GM06990 (cell line): ENCODE results near the gene SDK1.

Experiments
- DNase-seq: peaks from one replicate; pipeline ENCODE4 v3.0.0-alpha.2; 2011; ENCODE audit not compliant: insufficient read length; ENCODE audit errors: extremely low read depth
- H3K27me3 ChIP-seq: replicated peaks from 2 replicates; pipeline ENCODE4 v1.6.0; 2011; ENCODE audit warnings: low read length; ENCODE audit not compliant: control insufficient read depth, insufficient read depth
- H3K36me3 ChIP-seq: 2 replicates; pipeline ENCODE4 v1.5.1; 2011; ENCODE audit warnings: low read length; ENCODE audit not compliant: control insufficient read depth, insufficient read depth
- H3K4me3 ChIP-seq: replicated peaks from 2 replicates; pipeline ENCODE4 v1.5.1; 2011; ENCODE audit warnings: low read depth, mild to moderate bottlenecking, control low read depth, low read length
- TF ChIP-seq, protein P1 (sequence below): IDR thresholded peaks from 2 replicates; pipeline ENCODE4 v1.5.1; 2011; ENCODE audit warnings: low read length, control low read depth, mild to moderate bottlenecking, inconsistent platforms; ENCODE audit not compliant: insufficient read depth, poor library complexity, severe bottlenecking

Gene SDK1

DNA sequence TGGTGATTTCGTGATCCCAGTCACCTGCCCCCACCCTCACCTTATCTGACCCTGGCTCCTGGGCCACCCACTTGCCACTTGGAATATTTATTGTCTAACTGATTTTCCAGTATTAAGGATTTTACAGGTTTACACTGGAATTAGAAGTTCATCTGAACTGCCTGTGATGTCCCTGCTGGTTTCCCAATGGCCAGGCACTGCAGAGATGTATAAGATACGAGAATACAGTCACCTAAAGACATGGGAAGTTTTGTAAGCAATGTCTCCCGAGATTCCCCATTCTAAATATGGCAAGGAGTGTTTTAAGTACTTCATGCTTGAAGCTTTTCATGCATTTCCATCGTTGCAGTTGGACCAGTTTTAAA lies 592.7 kb downstream of the SDK1 start:
- H3K27me3 ChIP-seq, result no peaks in the 10 kb centered on the region
- TF ChIP-seq, protein P1, sequence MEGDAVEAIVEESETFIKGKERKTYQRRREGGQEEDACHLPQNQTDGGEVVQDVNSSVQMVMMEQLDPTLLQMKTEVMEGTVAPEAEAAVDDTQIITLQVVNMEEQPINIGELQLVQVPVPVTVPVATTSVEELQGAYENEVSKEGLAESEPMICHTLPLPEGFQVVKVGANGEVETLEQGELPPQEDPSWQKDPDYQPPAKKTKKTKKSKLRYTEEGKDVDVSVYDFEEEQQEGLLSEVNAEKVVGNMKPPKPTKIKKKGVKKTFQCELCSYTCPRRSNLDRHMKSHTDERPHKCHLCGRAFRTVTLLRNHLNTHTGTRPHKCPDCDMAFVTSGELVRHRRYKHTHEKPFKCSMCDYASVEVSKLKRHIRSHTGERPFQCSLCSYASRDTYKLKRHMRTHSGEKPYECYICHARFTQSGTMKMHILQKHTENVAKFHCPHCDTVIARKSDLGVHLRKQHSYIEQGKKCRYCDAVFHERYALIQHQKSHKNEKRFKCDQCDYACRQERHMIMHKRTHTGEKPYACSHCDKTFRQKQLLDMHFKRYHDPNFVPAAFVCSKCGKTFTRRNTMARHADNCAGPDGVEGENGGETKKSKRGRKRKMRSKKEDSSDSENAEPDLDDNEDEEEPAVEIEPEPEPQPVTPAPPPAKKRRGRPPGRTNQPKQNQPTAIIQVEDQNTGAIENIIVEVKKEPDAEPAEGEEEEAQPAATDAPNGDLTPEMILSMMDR, result no peak
- DNase-seq, result no peak
- no peaks in the 10 kb centered on the region for H3K36me3 ChIP-seq
- no peak overlapping the region for H3K4me3 ChIP-seq

DNA sequence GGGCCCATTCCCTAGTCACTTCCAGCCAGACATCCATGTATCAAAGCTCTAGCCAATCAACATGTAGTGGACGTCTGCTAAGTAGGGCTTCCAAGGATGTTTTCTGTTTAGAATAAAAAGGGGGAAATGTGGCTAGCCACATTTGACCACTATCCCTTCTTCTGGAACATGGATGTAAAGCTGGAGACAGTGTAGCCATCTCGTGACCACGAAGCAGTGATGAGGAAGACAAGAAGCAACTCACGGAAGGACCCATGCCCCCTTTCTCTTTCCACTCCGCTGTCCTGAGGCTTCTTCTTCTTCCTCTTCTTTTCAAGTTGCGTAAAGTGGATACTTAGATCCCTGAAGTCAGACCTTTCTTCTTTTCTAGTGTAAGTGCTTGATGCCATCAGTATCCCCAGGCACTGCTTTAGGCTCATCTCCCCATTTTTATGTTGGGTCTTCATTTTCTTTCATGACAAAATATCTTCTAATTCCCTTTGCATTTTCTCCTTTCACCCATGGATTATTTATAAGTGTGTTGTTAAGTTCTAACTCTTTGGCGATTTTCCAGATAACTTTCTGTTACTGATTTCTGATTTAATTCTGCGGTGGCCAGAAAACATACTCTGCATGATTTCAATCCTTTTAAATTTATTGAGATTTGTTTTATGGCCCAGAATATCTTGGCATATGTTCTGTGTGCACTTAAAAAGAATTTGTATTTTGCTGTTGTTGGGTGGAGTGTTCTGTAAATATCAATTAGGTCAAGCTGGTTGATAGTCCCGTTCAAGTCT lies 594.5 kb downstream of the SDK1 start:
- no peaks in the 10 kb centered on the region for H3K27me3 ChIP-seq
- H3K4me3 ChIP-seq, result no peak overlapping the region
- no peaks in the 10 kb centered on the region for H3K36me3 ChIP-seq
- DNase-seq, result no peak
- TF ChIP-seq, protein P1, result no peak

DNA sequence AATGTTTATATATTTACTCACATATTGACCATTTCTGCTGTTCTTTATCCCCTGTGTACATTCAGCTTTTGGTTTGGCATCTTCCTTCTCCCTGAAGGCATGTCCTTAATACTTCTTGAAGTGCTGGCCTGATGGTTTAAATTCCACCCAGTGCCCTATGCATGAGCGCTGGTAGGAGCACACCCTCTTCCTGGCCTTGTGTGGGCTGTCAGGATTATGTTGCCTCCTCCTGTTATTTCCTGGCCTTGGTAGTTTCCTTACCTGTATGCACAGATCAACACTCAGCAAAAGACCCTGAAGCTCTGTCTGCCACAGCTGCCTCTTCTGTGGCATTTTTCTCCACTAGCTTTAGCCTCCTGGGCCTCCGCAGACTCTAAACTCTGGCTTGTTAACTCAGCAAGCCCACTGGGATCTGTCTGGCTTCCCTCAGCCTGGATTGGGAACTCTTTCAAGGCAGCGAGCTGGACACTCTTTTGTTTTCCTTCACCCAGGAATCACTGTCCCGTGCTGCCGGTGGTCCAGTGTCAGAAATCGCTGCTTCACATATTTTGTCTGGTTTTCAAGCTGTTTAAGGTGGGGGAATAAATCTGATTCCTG lies 595.2 kb downstream of the SDK1 start:
- no peak for DNase-seq
- Histone ChIP-seq H3K27me3 (no peaks in the 10 kb centered on the region), H3K4me3 (no peak overlapping the region), H3K36me3 (no peaks in the 10 kb centered on the region)
- TF ChIP-seq, protein P1, result no peak

DNA sequence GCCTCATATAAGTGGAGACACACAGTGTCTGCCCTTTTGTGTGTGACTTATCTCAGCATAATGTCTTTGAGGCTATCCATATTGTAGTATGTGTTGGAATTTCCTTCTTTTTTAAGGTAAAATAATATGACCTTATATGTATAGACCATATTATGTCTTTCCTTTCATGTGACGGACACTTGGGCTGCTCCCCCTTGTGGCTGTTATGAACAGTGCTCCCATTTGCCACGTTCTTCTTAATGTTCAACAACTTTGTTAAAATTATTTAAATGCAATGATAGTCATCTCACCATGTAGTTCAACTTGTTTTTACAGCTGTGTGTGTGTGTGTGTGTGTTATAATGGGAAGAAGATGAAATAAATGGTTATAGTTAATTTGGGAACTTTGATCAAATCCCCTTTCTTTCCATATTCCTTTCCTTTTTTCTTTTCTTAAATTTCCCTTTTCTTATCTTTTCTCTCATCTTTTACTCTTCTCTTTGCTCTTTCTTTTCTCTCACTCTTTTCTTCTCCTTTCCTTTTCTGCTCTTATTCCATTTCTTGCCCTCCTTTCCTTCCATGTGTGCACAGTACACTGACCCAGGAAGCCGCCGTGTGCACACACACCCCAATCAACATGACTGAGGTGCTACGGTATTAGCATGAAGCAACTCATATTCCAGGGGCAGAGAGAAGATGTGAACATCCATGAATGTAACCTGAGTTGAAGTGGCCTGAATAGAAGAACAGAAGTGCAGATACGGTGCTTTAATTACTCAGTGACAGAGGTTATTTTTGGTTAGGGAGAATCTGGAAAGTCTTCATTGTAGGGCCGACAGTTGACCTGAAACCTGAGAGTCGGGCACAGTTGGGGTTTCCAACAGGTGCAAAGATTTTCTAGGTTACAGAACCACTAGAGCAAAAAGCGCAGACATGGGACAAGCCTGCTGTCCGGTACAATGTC lies 596.6 kb downstream of the SDK1 start:
- H3K27me3 ChIP-seq, result no peaks in the 10 kb centered on the region
- no peak for DNase-seq
- TF ChIP-seq, protein P1, result peak; percentile 70

DNA sequence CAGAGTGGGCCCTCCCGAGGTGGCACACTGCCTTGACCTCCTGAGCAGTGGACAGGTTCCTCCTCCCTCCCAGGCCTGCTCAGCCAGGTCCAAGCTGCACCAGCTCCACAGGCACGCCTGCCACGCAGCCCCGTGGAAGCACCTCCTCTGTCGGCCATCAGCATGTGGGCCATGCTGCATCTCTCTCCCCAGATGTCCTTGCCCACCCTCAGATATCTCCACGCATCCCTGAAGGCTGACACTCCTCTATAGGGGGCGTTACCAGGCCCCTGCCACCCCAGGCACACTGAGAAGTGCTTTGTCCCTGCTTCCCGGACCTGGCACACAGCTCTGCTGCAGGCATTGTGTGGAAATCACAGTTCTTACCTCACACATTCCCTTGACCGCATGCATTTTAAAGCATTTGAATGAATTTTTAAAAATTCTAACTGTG lies 598.5 kb downstream of the SDK1 start:
- no peak for DNase-seq
- Histone ChIP-seq H3K36me3 (no peaks in the 10 kb centered on the region), H3K4me3 (no peak overlapping the region), H3K27me3 (no peaks in the 10 kb centered on the region)
- TF ChIP-seq, protein P1, result no peak

More for the DNA sequence above, 596.6 kb downstream of the SDK1 start:
- Histone ChIP-seq H3K4me3 (no peak overlapping the region), H3K36me3 (no peaks in the 10 kb centered on the region)
